ENCODE measurements around the gene SLC37A1. TPM values are rescaled to one million over a fixed set of nuclear protein-coding genes. Genes with fewer than 3 reads are reported as not detected.

SLC37A1 gene
- total RNA-seq, 1 experiment from 2014 or later = 23.5 TPM

GRCh38 chr21:42607525-42608102, 94.0 kb downstream of the SLC37A1 start:
- BruUV-seq (replicated peaks) = no TSS peak

GRCh38 chr21:42608446-42608845, 94.8 kb downstream of the SLC37A1 start:
- Histone ChIP-seq H3K79me2 (ENCODE audit: low read depth) (no peaks in the 10 kb centered on the region), H3K4me3 (no peak overlapping the region), H4K20me1 (ENCODE audit: insufficient read depth) (no peaks in the 10 kb centered on the region), H3K4me2 (no peak overlapping the region), H3K27me3 (ENCODE audit: insufficient read depth, low read depth) (no peaks in the 10 kb centered on the region), H3K36me3 (ENCODE audit: low read depth) (no peaks in the 10 kb centered on the region), H3K27ac (no peak overlapping the region), H3K9me2 (ENCODE audit: insufficient read depth) (no peaks in the 10 kb centered on the region), H3K4me1 (replicated peaks; ENCODE audit: insufficient read depth) (no peaks in the 10 kb centered on the region), H3F3A (ENCODE audit: insufficient read depth, low read depth) (no peaks in the 10 kb centered on the region), H2AFZ (no peak overlapping the region), H3K9me3 (ENCODE audit: insufficient read depth, low read depth) (peaks cover 4% of the 10 kb centered on the region; the same call in 1 of the 2 replicates)
- ChIA-PET POLR2A (ENCODE audit: unreplicated experiment) (no interaction called here), CTCF (no interaction called here)
- no peak for DNase-seq
- no TSS peak for BruUV-seq (replicated peaks)
- TF ChIP-seq CTCF (conservative IDR thresholded peaks at IDR 0.05) = no peak
- TF ChIP-seq EZH2 (IDR thresholded peaks at IDR 0.05; ENCODE audit: low read depth) = no peak
- intact Hi-C loops (cut with micrococcal nuclease; ENCODE audit: unreplicated experiment) = no loop called here

More at GRCh38 chr21:42607525-42608102, 94.0 kb downstream of the SLC37A1 start:
- no peak for DNase-seq
- H3K27me3 ChIP-seq (ENCODE audit: insufficient read depth, low read depth) = no peaks in the 10 kb centered on the region
- TF ChIP-seq EZH2 (IDR thresholded peaks at IDR 0.05; ENCODE audit: low read depth) = no peak
- POLR2A ChIA-PET (ENCODE audit: unreplicated experiment) = no interaction called here
- no peak overlapping the region for H3K4me3 ChIP-seq
- intact Hi-C loops (cut with micrococcal nuclease; ENCODE audit: unreplicated experiment) = no loop called here
- H3K36me3 ChIP-seq (ENCODE audit: low read depth) = no peaks in the 10 kb centered on the region
- no peaks in the 10 kb centered on the region for H4K20me1 ChIP-seq (ENCODE audit: insufficient read depth)
- H3K4me2 ChIP-seq = no peak overlapping the region
- H3K4me1 ChIP-seq (replicated peaks; ENCODE audit: insufficient read depth) = no peaks in the 10 kb centered on the region
- no peaks in the 10 kb centered on the region for H3K9me2 ChIP-seq (ENCODE audit: insufficient read depth)
- H2AFZ ChIP-seq = no peak overlapping the region
- CTCF ChIA-PET = no interaction called here
- no peaks in the 10 kb centered on the region for H3K79me2 ChIP-seq (ENCODE audit: low read depth)
- peaks cover 4% of the 10 kb centered on the region; the same call in 1 of the 2 replicates for H3K9me3 ChIP-seq (ENCODE audit: insufficient read depth, low read depth)
- H3F3A ChIP-seq (ENCODE audit: insufficient read depth, low read depth) = no peaks in the 10 kb centered on the region
- no peak overlapping the region for H3K27ac ChIP-seq

GRCh38 chr21:42609811-42610210, 96.2 kb downstream of the SLC37A1 start:
- ChIA-PET CTCF (no interaction called here), POLR2A (ENCODE audit: unreplicated experiment) (no interaction called here)
- H3K4me2 ChIP-seq = no peak overlapping the region
- H4K20me1 ChIP-seq (ENCODE audit: insufficient read depth) = no peaks in the 10 kb centered on the region
- DNase-seq = no peak
- no peak for TF ChIP-seq CTCF (conservative IDR thresholded peaks at IDR 0.05)
- no peak for TF ChIP-seq EZH2 (IDR thresholded peaks at IDR 0.05; ENCODE audit: low read depth)
- no peaks in the 10 kb centered on the region; the same call in 1 of the 2 replicates for H3K9me3 ChIP-seq (ENCODE audit: insufficient read depth, low read depth)
- BruUV-seq (replicated peaks) = no TSS peak
- H3K27ac ChIP-seq = no peak overlapping the region
- H3K4me3 ChIP-seq = no peak overlapping the region
- no peaks in the 10 kb centered on the region for H3K4me1 ChIP-seq (replicated peaks; ENCODE audit: insufficient read depth)
- H3K27me3 ChIP-seq (ENCODE audit: insufficient read depth, low read depth) = no peaks in the 10 kb centered on the region
- no peaks in the 10 kb centered on the region for H3F3A ChIP-seq (ENCODE audit: insufficient read depth, low read depth)
- no peaks in the 10 kb centered on the region for H3K9me2 ChIP-seq (ENCODE audit: insufficient read depth)
- intact Hi-C loops (cut with micrococcal nuclease; ENCODE audit: unreplicated experiment) = no loop called here
- H3K79me2 ChIP-seq (ENCODE audit: low read depth) = no peaks in the 10 kb centered on the region
- H2AFZ ChIP-seq = no peak overlapping the region
- H3K36me3 ChIP-seq (ENCODE audit: low read depth) = no peaks in the 10 kb centered on the region

- DNase-seq = no peak
- Histone ChIP-seq H3K36me3 (ENCODE audit: low read depth) (no peaks in the 10 kb centered on the region), H3K9me3 (ENCODE audit: insufficient read depth, low read depth) (no peaks in the 10 kb centered on the region), H3K27ac (no peak overlapping the region), H4K20me1 (ENCODE audit: insufficient read depth) (no peaks in the 10 kb centered on the region), H3K27me3 (ENCODE audit: insufficient read depth, low read depth) (peaks cover 4% of the 10 kb centered on the region; the same call in 1 of the 2 replicates), H3K4me2 (no peak overlapping the region), H3K79me2 (ENCODE audit: low read depth) (no peaks in the 10 kb centered on the region), H3K9me2 (ENCODE audit: insufficient read depth) (no peaks in the 10 kb centered on the region), H3F3A (ENCODE audit: insufficient read depth, low read depth) (peaks cover 4% of the 10 kb centered on the region; the same call in 1 of the 2 replicates), H3K4me1 (replicated peaks; ENCODE audit: insufficient read depth) (no peaks in the 10 kb centered on the region), H3K4me3 (no peak overlapping the region), H2AFZ (no peak overlapping the region)
- POLR2A ChIA-PET (ENCODE audit: unreplicated experiment) = no interaction called here
- BruUV-seq (replicated peaks) = no TSS peak
- TF ChIP-seq EZH2 (IDR thresholded peaks at IDR 0.05; ENCODE audit: low read depth) (no peak), CTCF (conservative IDR thresholded peaks at IDR 0.05) (no peak)
- intact Hi-C loops (cut with micrococcal nuclease; ENCODE audit: unreplicated experiment) = no loop called here
- CTCF ChIA-PET = no interaction called here
Measured at GRCh38 chr21:42611852-42612251, 98.2 kb downstream of the SLC37A1 start.
